Stimulated activated memory B cell treated with anti-CD40 and anti-IgM and Interleukin-4, amounts not matched to agents 10 μg/mL and 1 μg/mL and 100 μg/mL, for 72 hours (primary cell): ENCODE measurements around the gene ABCC1.

ENCODE experiments used
- ATAC-seq: fragments of 150-1000 bp; cut with Tn5 transposase; 2 replicates; pipeline ENCODE4 v1.10.0; 2021
- H3K27ac Mint-ChIP-seq: one replicate; pipeline ENCODE4 v1.8.0; 2022; ENCODE audit warnings: mild to moderate bottlenecking, mixed read lengths
- H3K27me3 Mint-ChIP-seq: one replicate; pipeline ENCODE4 v1.8.0; 2022; ENCODE audit warnings: mixed read lengths
- H3K36me3 Mint-ChIP-seq: one replicate; pipeline ENCODE4 v1.8.0; 2022; ENCODE audit warnings: mixed read lengths
- H3K4me1 Mint-ChIP-seq: one replicate; pipeline ENCODE4 v1.8.0; 2022; ENCODE audit warnings: mixed read lengths
- H3K4me3 Mint-ChIP-seq: one replicate; pipeline ENCODE4 v1.8.0; 2022; ENCODE audit warnings: mild to moderate bottlenecking, moderate library complexity, mixed read lengths
- H3K9me3 Mint-ChIP-seq: one replicate; pipeline ENCODE4 v1.8.0; 2022; ENCODE audit warnings: mixed read lengths

Gene ABCC1

DNA sequence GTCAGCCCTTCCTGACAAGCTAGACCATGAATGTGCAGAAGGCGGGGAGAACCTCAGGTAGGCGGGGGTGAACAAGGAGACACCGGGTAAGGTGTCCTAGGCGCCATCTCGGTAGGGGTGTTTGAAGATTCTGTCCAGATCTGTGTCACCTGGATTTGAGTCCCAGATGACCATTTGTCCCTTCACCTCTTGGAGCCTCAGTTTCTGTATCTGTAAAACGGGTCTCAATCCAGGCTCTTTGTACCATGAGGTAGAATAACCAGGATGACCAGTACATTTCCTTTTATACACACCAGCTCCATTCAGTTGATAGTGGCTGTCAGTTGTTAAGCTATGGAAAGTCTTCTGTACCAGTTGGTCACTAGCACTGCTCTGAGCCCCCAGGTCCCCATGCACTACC is 187.2 kb downstream of the ABCC1 start:
- no peaks in the 10 kb centered on the region for H3K9me3 Mint-ChIP-seq
- peaks cover 9% of the 10 kb centered on the region for H3K4me1 Mint-ChIP-seq
- no peak for ATAC-seq
- no peak overlapping the region for H3K4me3 Mint-ChIP-seq
- H3K27me3 Mint-ChIP-seq: no peaks in the 10 kb centered on the region
- H3K36me3 Mint-ChIP-seq: peaks cover 88% of the 10 kb centered on the region
- H3K27ac Mint-ChIP-seq: no peak overlapping the region

DNA sequence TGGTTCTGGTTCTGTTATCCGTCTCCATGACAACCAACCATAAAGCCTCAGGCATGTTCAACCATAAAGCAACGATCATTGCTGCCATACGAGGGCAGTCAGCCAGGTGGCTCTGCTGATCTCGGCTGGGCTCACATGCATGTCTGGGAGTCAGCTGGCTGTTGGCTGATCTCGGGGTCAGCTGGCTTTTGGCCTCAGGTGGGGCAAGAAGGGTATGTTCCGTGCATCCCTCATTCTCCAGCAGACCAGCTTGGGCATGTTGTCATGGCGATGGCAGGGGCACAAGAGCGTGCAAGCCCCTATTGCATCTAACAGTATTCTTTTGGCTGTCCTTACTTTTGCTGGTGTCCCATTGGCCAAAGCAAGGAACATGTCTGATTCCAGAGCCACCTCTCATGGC is 187.7 kb downstream of the ABCC1 start:
- ATAC-seq: no peak
- peaks cover 9% of the 10 kb centered on the region for H3K4me1 Mint-ChIP-seq
- no peak overlapping the region for H3K4me3 Mint-ChIP-seq
- H3K27ac Mint-ChIP-seq: no peak overlapping the region
- no peaks in the 10 kb centered on the region for H3K27me3 Mint-ChIP-seq
- peaks cover 86% of the 10 kb centered on the region for H3K36me3 Mint-ChIP-seq
- H3K9me3 Mint-ChIP-seq: no peaks in the 10 kb centered on the region

GRCh38 chr16:16138034-16138635 is 188.7 kb downstream of the ABCC1 start:
- no peak for ATAC-seq
- Mint-ChIP-seq H3K4me3 (no peak overlapping the region), H3K4me1 (peaks cover 9% of the 10 kb centered on the region), H3K27me3 (no peaks in the 10 kb centered on the region), H3K27ac (no peak overlapping the region), H3K9me3 (no peaks in the 10 kb centered on the region), H3K36me3 (peaks cover 86% of the 10 kb centered on the region)

DNA sequence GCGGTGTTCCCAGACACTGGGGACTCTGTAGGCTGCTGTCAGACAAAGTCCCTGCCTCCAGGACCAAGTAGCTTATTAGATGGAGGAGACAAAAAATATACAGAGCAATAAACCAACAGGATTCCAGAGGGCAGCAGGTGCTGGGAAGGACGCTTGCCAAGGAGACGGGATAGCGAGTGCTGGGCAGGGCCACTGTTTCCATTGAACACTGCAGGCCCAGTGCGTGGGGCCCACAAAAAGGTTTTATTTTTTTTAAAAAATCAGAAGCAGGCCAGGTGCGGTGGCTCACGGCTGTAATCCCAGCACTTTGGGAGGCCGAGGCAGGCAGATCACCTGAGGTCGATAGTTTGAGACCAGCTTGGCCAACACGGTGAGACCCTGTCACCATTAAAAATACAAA is 189.6 kb downstream of the ABCC1 start:
- Mint-ChIP-seq H3K27me3 (no peaks in the 10 kb centered on the region), H3K4me1 (peaks cover 9% of the 10 kb centered on the region), H3K27ac (no peak overlapping the region), H3K9me3 (no peaks in the 10 kb centered on the region), H3K36me3 (peaks cover 78% of the 10 kb centered on the region), H3K4me3 (no peak overlapping the region)
- no peak for ATAC-seq

- ATAC-seq: no peak
- H3K4me3 Mint-ChIP-seq: no peak overlapping the region
- peaks cover 9% of the 10 kb centered on the region for H3K4me1 Mint-ChIP-seq
- H3K27me3 Mint-ChIP-seq: no peaks in the 10 kb centered on the region
- no peaks in the 10 kb centered on the region for H3K9me3 Mint-ChIP-seq
- H3K27ac Mint-ChIP-seq: no peak overlapping the region
- peaks cover 71% of the 10 kb centered on the region for H3K36me3 Mint-ChIP-seq
These were observed 190.4 kb downstream of the ABCC1 start for GRCh38 chr16:16139806-16140205.

- H3K4me3 Mint-ChIP-seq: no peak overlapping the region
- H3K27ac Mint-ChIP-seq: no peak overlapping the region
- ATAC-seq: no peak
- peaks cover 71% of the 10 kb centered on the region for H3K36me3 Mint-ChIP-seq
- H3K9me3 Mint-ChIP-seq: no peaks in the 10 kb centered on the region
- no peaks in the 10 kb centered on the region for H3K27me3 Mint-ChIP-seq
- peaks cover 9% of the 10 kb centered on the region for H3K4me1 Mint-ChIP-seq
These were observed 191.1 kb downstream of the ABCC1 start for GRCh38 chr16:16140537-16140936.

- ATAC-seq: peak; percentile 73
- peak overlapping the region; percentile 33 for H3K27ac Mint-ChIP-seq
- H3K9me3 Mint-ChIP-seq: no peaks in the 10 kb centered on the region
- peaks cover 71% of the 10 kb centered on the region for H3K36me3 Mint-ChIP-seq
- H3K27me3 Mint-ChIP-seq: no peaks in the 10 kb centered on the region
- H3K4me1 Mint-ChIP-seq: peaks cover 9% of the 10 kb centered on the region
- H3K4me3 Mint-ChIP-seq: no peak overlapping the region
These were observed 191.7 kb downstream of the ABCC1 start for GRCh38 chr16:16141141-16141540.

DNA sequence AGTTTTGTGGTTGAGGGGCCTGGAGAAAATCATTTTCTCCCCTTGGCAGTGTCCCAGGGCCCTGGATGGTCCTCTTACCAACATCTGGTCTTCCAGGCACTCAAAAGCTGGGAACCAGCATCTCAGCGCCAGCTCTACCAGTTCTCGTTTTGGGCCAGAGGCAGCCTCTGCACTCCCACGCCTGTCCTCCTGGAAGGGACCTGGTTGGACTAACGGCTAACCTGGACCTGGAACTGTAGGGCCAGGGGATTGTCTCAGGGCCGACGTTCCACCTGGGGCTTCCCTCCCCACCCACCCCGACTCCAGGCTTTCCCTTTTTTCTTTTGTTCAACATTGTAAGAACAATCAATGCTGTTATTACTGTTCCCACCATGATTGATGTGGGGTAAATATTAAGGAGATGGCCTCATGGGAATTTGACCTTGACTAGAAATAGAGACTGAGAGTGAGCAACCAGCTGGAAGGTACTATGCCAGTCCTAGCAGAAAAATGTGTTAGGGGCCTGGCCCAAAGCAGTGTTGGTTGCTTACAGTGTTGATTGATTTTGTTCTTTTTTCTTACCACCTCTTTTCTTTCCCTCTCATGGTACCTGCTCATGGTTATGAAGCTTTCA is 192.5 kb downstream of the ABCC1 start:
- no peak overlapping the region for H3K4me3 Mint-ChIP-seq

DNA sequence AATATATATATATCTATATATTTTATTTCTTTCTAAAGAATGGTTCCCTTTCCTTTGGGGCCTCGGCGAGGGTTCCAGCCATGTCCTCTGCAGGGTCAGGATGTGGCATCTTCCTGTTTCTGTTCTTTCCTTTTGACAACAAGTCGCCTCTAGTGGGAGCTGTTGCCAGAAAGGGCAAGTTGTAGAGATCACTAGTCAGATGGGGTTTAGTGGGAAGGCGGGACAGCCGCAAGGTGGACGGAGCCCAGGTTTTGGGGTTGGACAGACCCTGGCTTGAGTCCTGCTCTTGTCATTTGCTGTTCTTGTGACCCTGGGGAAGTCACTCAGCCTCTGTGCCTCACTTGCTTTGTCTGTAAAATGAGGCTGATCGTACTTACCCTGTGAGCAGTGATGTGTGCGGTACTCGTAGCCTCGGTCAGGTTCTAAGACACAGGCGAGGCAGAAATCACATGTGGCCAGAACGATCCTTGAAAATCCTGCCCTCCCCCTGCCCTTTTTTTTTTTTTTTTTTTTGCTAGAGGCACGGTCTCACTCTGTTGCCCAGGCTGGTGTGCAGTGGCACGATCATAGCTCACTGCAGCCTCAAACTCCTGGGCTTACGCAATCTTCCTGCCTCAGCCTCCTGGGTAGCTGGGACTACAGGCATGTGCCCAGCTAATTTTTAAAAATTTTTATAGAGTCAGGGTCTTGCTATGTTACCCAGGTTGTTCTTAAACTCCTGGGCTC is 193.8 kb downstream of the ABCC1 start:
- H3K9me3 Mint-ChIP-seq: no peaks in the 10 kb centered on the region
- H3K27me3 Mint-ChIP-seq: no peaks in the 10 kb centered on the region
- peaks cover 57% of the 10 kb centered on the region for H3K36me3 Mint-ChIP-seq
- H3K27ac Mint-ChIP-seq: no peak overlapping the region
- H3K4me3 Mint-ChIP-seq: no peak overlapping the region
- no peak for ATAC-seq
- H3K4me1 Mint-ChIP-seq: peaks cover 9% of the 10 kb centered on the region

More for the DNA sequence above, 192.5 kb downstream of the ABCC1 start:
- peaks cover 67% of the 10 kb centered on the region for H3K36me3 Mint-ChIP-seq
- no peaks in the 10 kb centered on the region for H3K9me3 Mint-ChIP-seq
- H3K27me3 Mint-ChIP-seq: no peaks in the 10 kb centered on the region
- peak overlapping the region; percentile 33 for H3K27ac Mint-ChIP-seq
- peaks cover 9% of the 10 kb centered on the region for H3K4me1 Mint-ChIP-seq
- no peak for ATAC-seq

DNA sequence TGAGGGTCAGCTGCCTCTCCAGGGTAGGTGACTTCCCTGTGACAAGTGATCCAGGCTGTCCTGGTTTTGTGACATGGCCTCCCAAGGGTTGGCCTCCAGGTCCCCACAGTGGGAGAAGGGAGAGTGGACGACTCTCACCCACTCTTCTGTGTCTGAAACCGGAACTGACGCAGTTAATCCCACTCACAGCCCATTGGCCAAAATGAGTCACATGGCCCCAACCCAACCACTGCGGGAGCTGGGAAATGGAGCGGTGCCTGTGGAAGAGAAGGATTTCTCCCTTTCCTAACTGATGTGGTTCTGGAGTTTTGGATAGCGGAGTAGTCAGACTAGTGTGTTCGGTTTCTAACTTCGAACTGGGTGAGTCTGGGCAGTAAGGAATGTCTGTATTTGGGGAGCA is 194.5 kb downstream of the ABCC1 start:
- peaks cover 51% of the 10 kb centered on the region for H3K36me3 Mint-ChIP-seq
- no peaks in the 10 kb centered on the region for H3K9me3 Mint-ChIP-seq
- ATAC-seq: no peak
- no peak overlapping the region for H3K4me3 Mint-ChIP-seq
- no peak overlapping the region for H3K27ac Mint-ChIP-seq
- H3K4me1 Mint-ChIP-seq: peaks cover 9% of the 10 kb centered on the region
- H3K27me3 Mint-ChIP-seq: no peaks in the 10 kb centered on the region

- Mint-ChIP-seq H3K4me3 (no peak overlapping the region), H3K27ac (no peak overlapping the region)
- ATAC-seq: no peak
These were observed 195.0 kb downstream of the ABCC1 start for GRCh38 chr16:16144416-16144815.

DNA sequence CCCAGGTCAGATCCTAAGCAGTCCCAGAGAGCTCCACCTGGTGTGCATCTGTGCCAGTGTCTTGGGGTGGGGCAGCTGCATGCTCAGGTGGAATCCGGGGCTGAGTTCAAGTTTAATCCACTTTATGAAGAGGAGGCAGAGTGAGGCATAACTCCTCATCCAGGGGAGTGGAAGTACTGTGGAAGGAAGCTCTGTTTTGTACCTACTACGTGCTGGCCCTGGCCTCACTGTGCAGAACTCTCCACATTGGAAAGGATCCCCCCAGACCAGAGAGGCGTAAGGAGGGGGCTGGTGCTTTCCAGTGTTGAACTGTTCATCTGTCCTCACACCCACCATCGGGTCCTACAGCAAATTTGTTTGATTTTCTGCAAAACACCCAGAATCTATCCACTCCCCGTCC is 195.9 kb downstream of the ABCC1 start:
- Mint-ChIP-seq H3K27ac (no peak overlapping the region), H3K9me3 (no peaks in the 10 kb centered on the region), H3K36me3 (peaks cover 39% of the 10 kb centered on the region), H3K27me3 (no peaks in the 10 kb centered on the region), H3K4me1 (peaks cover 9% of the 10 kb centered on the region), H3K4me3 (no peak overlapping the region)
- no peak for ATAC-seq

More at GRCh38 chr16:16144416-16144815, 195.0 kb downstream of the ABCC1 start:
- peaks cover 9% of the 10 kb centered on the region for H3K4me1 Mint-ChIP-seq
- H3K27me3 Mint-ChIP-seq: no peaks in the 10 kb centered on the region
- no peaks in the 10 kb centered on the region for H3K9me3 Mint-ChIP-seq
- peaks cover 47% of the 10 kb centered on the region for H3K36me3 Mint-ChIP-seq

DNA sequence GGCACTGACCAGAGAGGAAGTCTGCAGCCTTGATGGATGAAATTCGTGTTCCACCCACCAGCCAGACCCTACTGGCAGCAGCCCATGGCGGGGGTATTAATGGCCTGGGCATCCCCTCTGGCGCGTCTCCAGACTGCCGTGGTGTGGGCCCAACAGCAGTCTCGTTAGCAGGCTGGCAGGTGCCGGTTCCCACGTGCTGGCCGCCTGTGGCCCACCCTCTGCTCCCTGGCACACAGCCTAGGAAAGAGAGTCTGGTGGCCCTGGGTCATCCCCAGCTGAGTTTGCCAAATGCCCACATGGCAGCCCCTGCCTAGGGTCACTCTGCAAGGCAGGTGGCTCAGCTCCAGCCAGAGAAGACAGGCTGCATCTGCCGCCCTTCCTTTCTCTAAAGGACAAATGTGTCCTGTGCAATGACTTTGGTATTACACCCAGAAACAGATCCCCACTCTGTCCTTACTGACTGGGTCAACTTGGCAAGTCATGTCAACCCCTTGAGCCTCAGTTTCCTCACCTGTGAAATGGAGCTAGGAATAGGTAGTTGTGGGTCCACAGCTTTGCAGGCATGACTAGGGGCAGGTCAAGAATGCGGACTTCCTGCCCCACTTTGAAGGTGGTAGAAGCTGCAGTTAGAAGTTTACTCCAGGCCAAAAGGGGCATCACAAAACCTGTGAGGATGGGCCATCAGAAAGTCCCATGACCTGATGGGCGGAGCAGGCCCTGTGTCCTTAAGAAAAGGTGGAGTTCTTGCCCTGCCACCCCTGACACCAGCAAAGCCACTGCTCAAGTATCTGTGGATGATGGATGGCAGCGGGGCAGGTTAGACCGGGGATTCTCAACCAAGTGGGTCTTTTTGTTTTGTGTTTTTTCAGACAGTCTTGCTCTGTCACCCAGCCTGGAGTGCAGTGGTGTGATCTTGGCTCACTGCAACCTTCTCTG is 197.2 kb downstream of the ABCC1 start:
- Mint-ChIP-seq H3K36me3 (peaks cover 28% of the 10 kb centered on the region), H3K9me3 (no peaks in the 10 kb centered on the region), H3K27me3 (no peaks in the 10 kb centered on the region), H3K27ac (no peak overlapping the region), H3K4me3 (no peak overlapping the region), H3K4me1 (no peaks in the 10 kb centered on the region)
- ATAC-seq: no peak

GRCh38 chr16:16147316-16147999 is 198.0 kb downstream of the ABCC1 start:
- Mint-ChIP-seq H3K27me3 (no peaks in the 10 kb centered on the region), H3K4me3 (no peak overlapping the region), H3K36me3 (peaks cover 22% of the 10 kb centered on the region)

More at GRCh38 chr16:16147316-16147999, 198.0 kb downstream of the ABCC1 start:
- no peaks in the 10 kb centered on the region for H3K4me1 Mint-ChIP-seq
- ATAC-seq: no peak
- H3K27ac Mint-ChIP-seq: no peak overlapping the region
- H3K9me3 Mint-ChIP-seq: no peaks in the 10 kb centered on the region
